PC-9 (cell line): ENCODE data around the gene CYFIP2.

Source experiments
- CTCF ChIP-seq: fragments of 200-600 bp; sonication (generic); conservative IDR thresholded peaks from 2 replicates; pipeline ENCODE4 v1.6.1; 2017; ENCODE audit warnings: mixed run types, antibody characterized with exemption, mild to moderate bottlenecking, moderate library complexity
- EZH2 ChIP-seq: fragments of 200-600 bp; sonication (generic); IDR thresholded peaks from 2 replicates; pipeline ENCODE4 v1.8.0; 2017; ENCODE audit warnings: antibody characterized with exemption, low read depth

- no peak for TF ChIP-seq CTCF
- no peak for TF ChIP-seq EZH2
These were observed 22.7 kb downstream of the CYFIP2 start for GRCh38 chr5:157288405-157289163.
